SK-N-MC (cell line): Measurements from ENCODE around the gene MARCHF2.

Experiments used
- EZH2 ChIP-seq: fragments of 200-600 bp; sonication (generic); IDR thresholded peaks from one replicate; pipeline ENCODE4 v1.6.1; 2017; ENCODE audit warnings: antibody characterized with exemption
- POLR2AphosphoS5 ChIP-seq: IDR thresholded peaks from 2 replicates; pipeline ENCODE4 v1.6.1; 2012; ENCODE audit warnings: mild to moderate bottlenecking, low read depth, low read length, borderline replicate concordance

GRCh38 chr19:8458380-8458779 lies 45.3 kb downstream of the MARCHF2 start:
- TF ChIP-seq EZH2 (no peak), POLR2AphosphoS5 (no peak)
